Medulla oblongata (tissue), 1 donor: ENCODE results near the gene CENPA.
A peak's percentile ranks its signal among the peaks of the same experiment; 100 is the strongest.
"Not testable (repeated sequence)": the region's sequence is repeated elsewhere in the genome, so short reads cannot be mapped to it uniquely, and the experiment has no call there.

ENCODE experiments used
- DNase-seq: peaks from one replicate; pipeline ENCODE4 v3.0.0-alpha.2; 2015; ENCODE audit errors: extremely low spot score

CENPA gene

DNA sequence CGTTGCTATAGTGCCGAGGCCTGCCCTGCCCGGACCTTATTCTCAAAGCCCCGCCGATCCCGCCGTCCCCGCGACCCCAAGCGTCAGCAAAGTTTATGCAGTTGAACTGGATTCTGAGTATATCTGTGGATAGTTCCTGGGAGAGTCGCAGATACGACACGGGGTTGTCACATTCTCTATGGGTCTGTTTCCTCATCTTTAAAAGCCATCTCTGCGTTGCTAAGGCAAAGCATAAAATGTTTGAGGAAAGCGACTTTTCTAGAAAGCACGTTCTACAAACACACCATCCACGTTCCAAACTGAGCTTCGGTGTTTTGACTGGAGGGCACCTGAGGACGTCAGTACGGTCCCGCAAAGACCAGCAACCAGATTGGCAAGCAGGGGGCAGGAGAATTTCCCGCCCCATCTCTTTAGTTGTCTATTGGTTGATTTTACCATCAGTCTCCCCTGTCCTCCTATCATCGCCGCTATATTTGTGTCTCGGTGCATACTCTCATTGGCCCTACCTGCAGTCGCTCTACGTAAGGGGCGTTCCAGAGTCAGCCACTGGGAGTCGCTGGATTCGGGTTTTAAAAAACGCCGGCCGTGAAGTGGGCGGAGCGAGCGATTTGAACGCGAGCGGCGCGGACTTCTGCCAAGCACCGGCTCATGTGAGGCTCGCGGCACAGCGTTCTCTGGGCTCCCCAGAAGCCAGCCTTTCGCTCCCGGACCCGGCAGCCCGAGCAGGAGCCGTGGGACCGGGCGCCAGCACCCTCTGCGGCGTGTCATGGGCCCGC, at the start of gene CENPA:
CENPA (plus strand) TSS at position 626 of the 776 bp plus-strand sequence; CDS start at position 767, 141 bp downstream.
- peak; percentile 100 for DNase-seq

- no peak for DNase-seq
Measured at GRCh38 chr2:26737221-26737620, 48.6 kb upstream of the CENPA start.

DNA sequence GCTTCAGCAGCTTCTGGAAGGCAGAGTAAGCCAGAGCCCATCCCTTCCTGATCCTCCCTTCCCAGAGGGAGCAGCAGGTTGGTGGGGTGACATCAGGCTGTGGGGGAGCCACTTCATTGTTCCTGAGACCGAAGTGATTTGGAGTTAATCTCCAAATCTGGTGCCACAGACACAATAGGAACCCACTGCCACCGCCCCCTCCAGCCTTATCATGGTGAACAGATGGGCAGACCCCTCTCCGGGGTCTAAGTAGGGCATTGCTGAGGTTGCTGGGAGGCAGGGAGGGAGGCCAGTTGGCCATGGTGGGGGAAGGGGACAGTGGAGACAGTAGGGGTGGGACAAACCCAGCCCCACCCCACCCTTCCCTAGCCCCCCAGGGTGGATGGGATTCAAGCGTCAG, 47.4 kb upstream of the CENPA start:
- no peak for DNase-seq

DNA sequence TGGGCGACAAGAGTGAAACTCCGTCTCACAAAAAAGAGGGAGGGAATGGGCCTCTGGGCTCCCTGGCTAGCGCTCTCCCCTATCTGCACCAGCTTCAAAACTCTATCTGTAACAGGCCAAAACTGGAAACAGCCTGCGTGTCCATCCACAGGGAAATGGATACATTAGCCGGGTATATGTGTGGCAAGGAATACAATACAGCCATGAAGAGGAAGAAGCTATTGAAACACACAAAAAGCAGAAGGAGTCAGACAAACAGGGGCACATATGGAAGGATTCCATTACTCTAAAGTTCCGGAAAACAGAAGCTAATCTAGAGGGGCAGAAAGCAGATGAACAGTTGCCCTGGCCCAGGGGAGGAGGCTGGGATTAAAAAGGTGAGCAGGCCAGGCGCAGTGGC, 46.3 kb upstream of the CENPA start:
- no peak for DNase-seq

DNA sequence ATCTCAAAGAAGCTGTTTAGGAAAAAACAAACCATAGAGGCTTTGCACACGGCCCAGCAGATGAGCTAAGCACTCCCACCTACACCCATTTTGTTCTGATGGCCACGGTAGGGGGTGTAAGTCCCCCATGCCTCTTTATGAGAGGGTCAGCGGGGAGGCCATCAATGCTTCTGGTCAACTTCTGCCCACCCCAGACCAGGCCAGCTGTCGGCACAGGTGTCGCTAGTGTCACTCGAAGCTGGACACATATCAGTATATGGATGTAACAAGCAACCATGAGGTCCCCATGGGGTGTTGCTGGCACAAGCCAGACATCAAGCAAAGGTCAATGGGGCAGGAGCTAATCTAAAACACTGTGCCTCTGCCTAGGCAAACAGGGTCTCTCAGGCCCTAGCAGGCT, 45.5 kb upstream of the CENPA start:
- DNase-seq: no peak

DNA sequence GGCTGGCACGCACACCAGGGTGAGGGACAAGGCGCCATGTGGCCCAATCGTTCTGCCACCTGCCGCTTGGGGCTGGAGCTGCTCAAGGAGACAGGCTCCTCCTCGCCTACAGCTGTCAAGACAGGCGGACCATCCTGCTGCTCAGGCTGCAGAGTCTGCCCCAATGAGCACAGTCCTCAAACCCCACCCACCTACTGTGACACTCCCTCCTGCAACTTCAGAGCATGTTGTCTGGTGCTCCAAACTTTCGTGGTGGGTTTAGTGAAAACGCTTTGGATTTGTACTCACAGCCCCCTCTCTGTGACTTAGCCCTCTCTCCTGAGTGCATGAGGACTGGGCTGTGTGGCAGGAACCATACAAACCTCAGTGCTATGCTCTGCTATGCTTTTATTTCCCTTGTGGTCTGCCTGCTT, 45.0 kb upstream of the CENPA start:
- DNase-seq: no peak

GRCh38 chr2:26742048-26742770, 43.6 kb upstream of the CENPA start:
- DNase-seq: no peak

GRCh38 chr2:26743852-26744251, 42.0 kb upstream of the CENPA start:
- no peak for DNase-seq

DNA sequence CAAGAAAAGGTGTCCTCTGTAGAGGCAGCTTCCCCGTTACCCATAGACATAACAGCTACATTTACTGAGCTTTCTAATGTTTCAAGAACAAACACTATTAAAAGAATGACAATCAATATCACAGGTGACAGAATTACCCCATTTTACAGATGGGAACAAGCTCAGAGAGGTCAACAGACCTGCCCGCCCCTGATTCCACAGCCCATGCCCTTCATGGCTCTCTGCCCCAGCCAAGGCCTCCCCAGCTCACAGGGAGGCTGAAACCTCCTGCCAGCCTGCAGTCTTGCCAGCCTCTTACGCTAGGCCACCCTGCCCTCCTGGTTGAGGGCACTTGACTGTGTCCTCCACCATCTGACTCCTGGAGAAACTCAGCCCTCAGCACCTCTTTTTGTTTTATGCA, 40.9 kb upstream of the CENPA start:
- DNase-seq: no peak

- peak; percentile 93 for DNase-seq
Measured at GRCh38 chr2:26745609-26746327, 40.1 kb upstream of the CENPA start.

DNA sequence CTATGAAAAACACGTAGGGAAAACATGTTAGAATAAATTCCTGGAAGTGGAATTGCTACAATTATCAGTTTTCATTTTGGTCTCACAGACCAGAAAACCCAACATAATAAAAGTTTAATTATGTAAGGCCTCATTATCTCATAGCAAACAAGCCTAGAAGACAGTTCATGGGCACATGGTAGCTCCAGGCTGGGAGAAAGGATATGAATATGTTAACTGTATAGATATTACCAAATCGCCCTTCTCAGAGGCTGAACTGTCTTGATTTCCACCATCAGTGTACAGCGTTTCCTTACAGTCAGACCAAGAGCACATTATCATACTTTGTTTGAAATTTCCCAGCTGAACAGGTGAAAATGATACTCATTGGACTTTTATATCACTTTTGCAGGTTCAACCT, 38.9 kb upstream of the CENPA start:
- no peak for DNase-seq

GRCh38 chr2:26749787-26750420, 36.0 kb upstream of the CENPA start:
- not testable (repeated sequence) for DNase-seq

- not testable (repeated sequence) for DNase-seq
Measured at GRCh38 chr2:26750467-26750866, 35.4 kb upstream of the CENPA start.

GRCh38 chr2:26752656-26753055, 33.2 kb upstream of the CENPA start:
- no peak for DNase-seq

GRCh38 chr2:26754539-26754938, 31.3 kb upstream of the CENPA start:
- DNase-seq: no peak

- DNase-seq: no peak
Measured at GRCh38 chr2:26754972-26755670, 30.7 kb upstream of the CENPA start.

DNA sequence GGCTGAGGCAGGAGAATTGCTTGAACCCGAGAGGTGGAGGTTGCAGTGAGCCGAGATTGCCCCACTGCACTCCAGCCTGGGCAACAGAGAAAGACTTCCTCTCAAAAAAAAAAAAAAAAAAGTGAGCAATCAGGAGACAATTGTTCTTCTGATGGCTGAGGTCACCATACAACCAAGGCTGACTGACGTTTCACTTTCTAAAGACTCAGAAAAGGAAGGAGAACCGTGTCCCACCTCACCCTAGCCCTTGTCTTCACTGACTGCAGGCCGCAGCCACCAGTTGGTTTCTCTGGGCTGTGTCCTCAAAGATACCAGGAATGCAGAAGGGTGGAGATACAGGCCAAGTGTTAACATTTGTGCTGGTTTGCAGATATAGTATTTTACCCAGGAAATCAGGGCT, 29.5 kb upstream of the CENPA start:
- DNase-seq: no peak

DNA sequence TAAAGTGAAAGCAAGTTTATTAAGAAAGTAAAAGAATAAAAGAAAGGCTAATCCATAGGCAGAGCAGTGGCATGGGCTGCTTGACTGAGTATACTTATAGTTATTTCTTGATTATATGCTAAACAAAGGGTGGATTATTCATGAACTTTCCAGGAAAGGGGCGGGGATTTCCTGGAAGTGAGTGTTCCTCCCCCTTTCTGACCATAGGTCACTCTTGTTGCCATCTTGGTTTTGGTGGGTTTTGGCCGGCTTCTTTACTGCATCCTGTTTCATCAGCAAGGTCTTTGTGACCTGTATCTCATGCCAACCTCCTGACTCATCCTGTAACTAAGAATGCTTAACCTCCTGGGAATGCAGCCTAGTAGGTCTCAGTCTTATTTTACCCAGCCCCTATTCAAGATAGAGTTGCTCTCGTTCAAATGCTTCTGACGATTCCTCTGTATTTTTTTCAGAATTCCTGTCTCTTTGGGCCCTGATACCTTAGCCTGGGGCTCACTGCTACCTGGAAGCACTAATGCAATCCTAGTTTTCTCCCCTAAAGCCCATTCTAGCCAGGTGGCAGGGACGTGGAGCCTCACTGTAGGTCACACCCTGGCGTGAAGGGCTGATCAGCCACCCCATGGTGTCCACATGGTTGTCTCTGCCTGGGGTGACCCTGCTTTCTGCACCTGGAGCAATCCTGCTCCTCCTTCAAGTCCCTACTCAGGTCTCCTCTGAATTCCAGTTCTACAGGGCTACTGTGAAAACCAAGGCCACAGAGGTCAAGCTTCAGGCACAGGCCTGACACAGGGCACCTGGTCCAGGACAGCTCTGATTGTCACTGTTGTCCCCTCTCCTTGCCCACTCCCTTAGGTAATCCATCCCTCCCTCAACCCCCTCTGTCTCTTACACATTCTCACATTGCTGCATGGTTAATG, 27.7 kb upstream of the CENPA start:
- DNase-seq: no peak

DNA sequence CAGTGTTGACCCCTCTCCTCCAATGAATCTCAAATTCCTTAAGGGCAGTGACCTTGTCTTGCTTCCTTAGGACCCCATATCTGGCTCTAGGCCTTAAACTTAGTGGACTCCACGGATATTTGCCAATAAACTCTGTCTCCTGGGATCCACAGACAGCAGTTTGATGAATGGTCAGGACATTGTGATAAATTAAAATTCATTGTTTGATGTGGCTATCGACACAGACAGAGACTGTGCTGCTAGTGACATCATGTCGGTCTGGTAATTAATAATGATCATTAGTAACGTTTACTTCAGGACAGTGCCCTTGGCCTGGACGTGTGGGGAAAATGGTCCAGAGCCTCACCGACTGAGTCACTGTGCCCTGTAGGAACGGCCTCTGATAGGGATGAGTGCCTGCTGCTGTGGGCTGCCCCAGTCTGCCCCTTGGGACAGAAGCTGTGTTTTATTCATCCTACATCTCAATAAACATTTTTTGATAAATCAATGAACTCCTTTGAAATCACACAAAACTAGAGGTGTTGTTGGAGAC, 27.0 kb upstream of the CENPA start:
- DNase-seq: no peak

- DNase-seq: no peak
Measured at GRCh38 chr2:26759845-26760244, 26.0 kb upstream of the CENPA start.
